GM19467 (cell line): Measurements from ENCODE around the gene SGSH.
"Not testable (repeated sequence)": the region's sequence is repeated elsewhere in the genome, so short reads cannot be mapped to it uniquely, and the experiment has no call there.

Experiments used
- ATAC-seq: cut with Tn5 transposase; IDR thresholded peaks from one replicate; pipeline ENCODE4 v1.9.1; 2021; ENCODE audit warnings: mild to moderate bottlenecking, moderate library complexity; ENCODE audit not compliant: unreplicated experiment

SGSH gene

GRCh38 chr17:80253631-80254395 lies 33.7 kb upstream of the SGSH start:
- no peak for ATAC-seq

DNA sequence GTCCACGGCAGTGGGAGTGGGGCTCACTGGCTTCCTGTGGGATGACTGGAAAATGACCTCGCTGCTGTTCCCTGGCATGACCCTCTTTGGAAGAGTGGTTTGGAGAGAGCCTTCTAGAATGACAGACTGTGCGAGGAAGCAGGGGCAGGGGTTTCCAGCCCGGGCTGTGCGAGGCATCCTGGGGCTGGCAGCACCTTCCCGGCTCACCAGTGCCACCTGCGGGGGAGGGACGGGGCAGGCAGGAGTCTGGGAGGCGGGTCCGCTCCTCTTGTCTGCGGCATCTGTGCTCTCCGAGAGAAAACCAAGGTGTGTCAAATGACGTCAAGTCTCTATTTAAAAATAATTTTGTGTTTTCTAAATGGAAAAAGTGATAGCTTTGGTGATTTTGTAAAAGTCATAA lies 32.7 kb upstream of the SGSH start:
- ATAC-seq, result no peak

DNA sequence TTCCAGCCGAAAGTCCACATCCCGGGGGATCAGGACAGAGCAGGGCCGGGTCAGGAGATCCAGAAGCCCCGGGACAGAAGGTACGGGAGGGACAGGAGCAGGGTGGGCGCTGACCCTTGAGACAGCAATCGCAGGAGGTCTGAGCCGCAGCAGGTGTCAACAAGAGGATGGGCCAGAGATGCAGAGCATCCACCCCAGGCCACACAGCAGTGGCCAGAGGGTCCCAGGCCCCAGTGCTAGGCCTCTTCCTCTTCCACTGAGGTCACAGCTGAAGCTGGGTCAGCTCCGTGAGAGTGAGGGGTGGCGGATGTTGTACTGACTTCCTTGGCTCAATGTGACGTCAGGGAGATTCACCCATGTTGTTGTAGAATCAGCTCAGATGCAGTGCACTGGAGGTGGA lies 31.8 kb upstream of the SGSH start:
- ATAC-seq, result no peak

DNA sequence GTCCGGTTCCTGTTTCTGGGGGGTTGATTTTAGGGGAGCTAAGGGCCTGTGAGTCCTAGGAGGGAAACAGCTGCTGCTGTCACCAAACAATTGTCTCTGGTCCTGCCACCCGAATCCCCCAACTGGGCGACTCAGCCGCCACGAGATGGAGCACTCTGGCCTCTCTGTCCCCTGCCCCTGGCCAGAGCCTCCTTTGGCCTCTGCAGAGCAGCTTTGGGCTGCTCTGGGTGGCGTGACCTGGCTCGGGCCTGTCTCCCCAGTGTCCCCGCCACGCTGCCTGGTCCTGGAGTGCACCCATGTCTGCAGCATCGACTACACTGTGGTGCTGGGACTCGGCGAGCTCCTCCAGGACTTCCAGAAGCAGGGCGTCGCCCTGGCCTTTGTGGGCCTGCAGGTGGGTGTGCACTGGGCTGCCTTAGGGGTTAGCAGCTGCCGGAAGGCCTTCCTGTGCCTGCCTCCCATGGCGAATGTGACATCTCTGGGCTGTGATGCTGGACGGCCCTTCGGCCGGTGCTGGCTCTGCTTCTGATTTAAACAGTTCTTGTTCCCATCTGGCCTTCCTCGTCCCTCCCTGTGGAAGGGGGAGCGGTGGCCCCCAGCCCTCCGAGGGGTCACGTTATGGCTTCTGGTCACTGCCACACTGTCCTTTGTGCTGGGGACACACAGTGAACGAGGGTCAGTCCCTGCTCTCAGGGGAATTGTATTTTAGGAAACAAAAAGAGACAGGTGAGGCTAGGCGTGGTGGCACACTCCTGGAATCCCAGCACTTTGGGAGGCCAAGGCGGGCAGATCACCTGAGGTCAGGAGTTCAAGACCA lies 29.0 kb upstream of the SGSH start:
- no peak for ATAC-seq

GRCh38 chr17:80248001-80248893 lies 28.1 kb upstream of the SGSH start:
- ATAC-seq, result no peak

- ATAC-seq, result no peak
These were observed 27.4 kb upstream of the SGSH start for GRCh38 chr17:80247561-80247960.

DNA sequence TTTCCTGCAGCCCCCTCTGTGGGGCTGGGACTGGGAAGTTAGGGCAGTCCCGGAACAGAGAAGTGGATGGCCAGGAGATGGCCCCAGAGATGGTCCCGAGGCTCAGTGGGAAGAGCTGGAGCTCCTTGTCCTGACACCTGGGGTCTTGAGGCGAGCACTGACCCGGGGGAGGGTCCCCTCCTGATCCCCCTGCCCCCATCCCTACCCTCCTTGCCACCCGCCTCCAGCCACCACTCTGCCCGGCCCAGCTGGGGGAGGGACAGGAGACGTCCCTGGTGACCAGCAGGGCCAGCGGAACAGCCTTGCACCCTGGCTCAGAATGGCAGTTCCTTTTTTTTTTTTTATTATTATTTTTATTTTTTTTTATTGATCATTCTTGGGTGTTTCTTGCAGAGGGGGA lies 26.6 kb upstream of the SGSH start:
- ATAC-seq, result no peak

- ATAC-seq, result no peak
These were observed 26.1 kb upstream of the SGSH start for GRCh38 chr17:80246266-80246681.

DNA sequence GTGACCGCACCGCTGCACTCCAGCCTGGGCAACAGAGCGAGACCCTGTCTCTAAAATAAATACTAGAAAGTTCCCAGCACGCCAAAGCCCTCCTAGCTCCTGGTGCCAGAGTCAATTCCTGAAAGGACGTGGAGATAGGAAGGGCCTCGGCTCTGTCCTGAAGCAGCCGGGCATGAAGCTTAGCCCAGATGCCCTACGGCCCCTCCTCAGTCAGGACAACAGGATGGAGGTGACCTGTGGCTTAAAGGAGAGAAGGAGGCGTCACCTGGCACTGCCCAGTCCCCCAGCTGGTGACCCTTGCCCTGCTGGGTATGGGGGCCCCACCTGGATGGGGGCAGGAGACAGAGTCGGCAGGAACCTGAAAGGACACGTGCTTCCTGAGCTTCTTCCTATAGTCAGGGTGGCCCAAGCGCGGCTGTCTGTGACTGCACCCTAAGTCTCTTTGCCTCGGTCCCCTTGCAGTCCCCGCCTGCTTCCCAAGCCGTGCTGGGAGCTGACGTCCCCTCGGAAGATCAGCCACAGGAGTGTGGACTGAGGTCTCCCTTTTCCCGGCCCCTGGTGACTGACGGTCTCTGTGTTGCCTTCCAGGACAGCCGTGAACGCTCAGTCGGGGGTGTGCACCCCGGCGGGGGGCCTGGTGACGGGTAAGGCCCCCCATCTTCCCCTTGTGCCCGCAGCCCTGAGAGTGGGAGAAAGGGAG lies 25.6 kb upstream of the SGSH start:
- no peak for ATAC-seq

GRCh38 chr17:80244871-80245509 lies 24.9 kb upstream of the SGSH start:
- no peak for ATAC-seq

DNA sequence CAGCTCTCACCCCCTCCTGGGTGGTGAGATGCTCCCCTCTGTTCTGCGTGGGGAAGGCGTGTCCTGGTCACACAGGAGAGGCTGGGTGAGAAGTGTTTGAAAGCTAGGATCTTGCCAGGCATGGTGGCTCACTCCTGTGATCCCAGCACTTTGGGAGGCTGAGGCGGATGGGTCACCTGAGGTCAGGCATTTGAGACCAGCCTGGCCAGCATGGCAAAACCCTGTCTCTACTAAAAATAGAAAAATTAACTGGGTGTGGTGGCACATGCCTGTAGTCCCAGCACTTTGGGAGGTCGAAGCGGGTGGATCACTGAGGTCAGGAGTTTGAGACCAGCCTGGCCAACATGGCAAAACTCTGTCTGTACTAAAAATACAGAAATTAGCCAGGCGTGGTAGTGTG lies 24.3 kb upstream of the SGSH start:
- ATAC-seq, result not testable (repeated sequence)

GRCh38 chr17:80243526-80244433 lies 23.6 kb upstream of the SGSH start:
- no peak for ATAC-seq

GRCh38 chr17:80242505-80242904 lies 22.4 kb upstream of the SGSH start:
- no peak for ATAC-seq

GRCh38 chr17:80237386-80237785 lies 17.3 kb upstream of the SGSH start:
- ATAC-seq, result no peak

- no peak for ATAC-seq
These were observed 16.8 kb upstream of the SGSH start for GRCh38 chr17:80236911-80237310.

- ATAC-seq, result no peak
These were observed 13.1 kb upstream of the SGSH start for GRCh38 chr17:80233202-80233601.

DNA sequence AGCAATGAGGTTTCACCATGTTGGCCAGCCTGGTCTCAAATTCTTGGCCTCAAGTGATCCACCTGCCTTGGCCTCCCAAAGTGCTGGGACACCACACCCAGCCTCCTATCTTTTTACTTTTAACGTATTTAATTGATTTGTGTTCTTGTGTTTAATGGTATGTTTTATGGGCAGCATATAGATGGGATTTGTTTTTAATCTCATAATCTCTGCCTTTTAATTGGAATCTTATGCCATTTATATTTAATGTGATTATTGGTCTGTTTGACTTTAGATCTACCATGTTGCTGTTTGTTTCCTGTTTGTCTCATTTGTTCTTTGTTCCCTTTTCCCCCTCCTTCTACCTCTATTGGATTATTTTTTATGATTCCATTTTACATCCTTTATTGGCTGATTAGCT lies 12.3 kb upstream of the SGSH start:
- ATAC-seq, result no peak

DNA sequence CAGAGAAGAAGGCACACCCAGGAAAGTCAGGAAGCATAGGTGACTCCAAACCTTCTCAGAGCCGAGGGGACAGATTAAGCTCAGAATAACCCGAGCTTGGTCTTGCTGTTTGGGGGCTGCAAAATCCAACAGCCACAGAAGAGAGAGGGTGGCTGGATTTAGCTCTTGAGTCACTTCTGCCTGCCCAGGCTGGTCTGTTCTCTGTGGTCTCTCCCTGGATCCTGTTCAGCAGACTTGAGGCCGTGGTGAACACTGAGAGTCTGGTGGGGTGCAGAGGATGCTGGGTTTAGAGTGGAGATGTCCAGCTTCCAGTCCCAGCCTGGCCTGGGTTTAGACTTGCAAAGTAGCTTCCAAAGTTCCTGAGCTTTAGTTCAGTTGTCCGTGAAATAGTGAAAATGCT lies 8.9 kb upstream of the SGSH start:
- no peak for ATAC-seq

- no peak for ATAC-seq
These were observed 8.3 kb upstream of the SGSH start for GRCh38 chr17:80228477-80228876.
